HepG2 (cell line): ENCODE results near the gene ZFP62. TPM values are rescaled to one million over a fixed set of nuclear protein-coding genes. Genes with fewer than 3 reads are reported as not detected.

Experiments
- AFF4 ChIP-seq: sonication (generic); formaldehyde crosslinking; IDR thresholded peaks from 2 replicates; pipeline ENCODE4 v1.4.0; 2020; ENCODE audit warnings: missing genetic modification reagents
- ETV6 ChIP-seq: sonication (generic); formaldehyde crosslinking; conservative IDR thresholded peaks from 2 replicates; pipeline ENCODE4 v1.4.0; 2020; ENCODE audit warnings: missing genetic modification reagents
- FOXJ3 ChIP-seq: sonication (generic); formaldehyde crosslinking; IDR thresholded peaks from 2 replicates; pipeline ENCODE4 v1.4.0; 2020; ENCODE audit warnings: missing genetic modification reagents, mild to moderate bottlenecking, borderline replicate concordance
- MAZ ChIP-seq, 2 experiments: sonication (generic) in 1 of 2; formaldehyde crosslinking in 1 of 2; IDR thresholded peaks; 2 replicates each; pipeline versions ENCODE4 v1.5.0 to v1.6.1; 2012 to 2020; ENCODE audit warnings: low read depth in 2 of 2, mild to moderate bottlenecking in 2 of 2, borderline replicate concordance in 1 of 2, improper control_type of control experiment in 1 of 2, low read length in 1 of 2, missing genetic modification reagents in 1 of 2, moderate library complexity in 1 of 2
- MIXL1 ChIP-seq: IDR thresholded peaks from 2 replicates; pipeline ENCODE4 v1.6.1; 2016
- NFE2L2 ChIP-seq: fragments of 150-350 bp; IDR thresholded peaks from 2 replicates; pipeline ENCODE4 v1.6.1; 2014; ENCODE audit warnings: low read length
- NFIB ChIP-seq: sonication (generic); formaldehyde crosslinking; IDR thresholded peaks from 2 replicates; pipeline ENCODE4 v1.9.0; 2021; ENCODE audit warnings: missing genetic modification reagents, mild to moderate bottlenecking, borderline replicate concordance
- PAF1 ChIP-seq: IDR thresholded peaks from 2 replicates; pipeline ENCODE4 v1.6.1; 2016; ENCODE audit warnings: missing genetic modification reagents, missing compliant biosample characterization
- RFX1 ChIP-seq: fragments of 450-650 bp; IDR thresholded peaks from 2 replicates; pipeline ENCODE4 v1.6.1; 2017
- RXRB ChIP-seq: IDR thresholded peaks from 2 replicates; pipeline ENCODE4 v1.6.1; 2016; ENCODE audit warnings: borderline replicate concordance, missing genetic modification reagents, missing compliant biosample characterization
- SRY ChIP-seq: sonication (generic); formaldehyde crosslinking; IDR thresholded peaks from 2 replicates; pipeline ENCODE4 v1.8.0; 2022; ENCODE audit warnings: mild to moderate bottlenecking, missing genetic modification reagents
- TGIF2 ChIP-seq: IDR thresholded peaks from 2 replicates; pipeline ENCODE4 v1.6.1; 2016; ENCODE audit warnings: control low read depth, missing compliant biosample characterization
- ZHX2 ChIP-seq, 2 experiments: sonication (generic) in 1 of 2; formaldehyde crosslinking in 1 of 2; IDR thresholded peaks; 2 replicates each; pipeline versions ENCODE4 v1.6.1 to v1.9.0; 2014 to 2022; ENCODE audit warnings: antibody characterized with exemption in 1 of 2, borderline replicate concordance in 1 of 2, inconsistent platforms in 1 of 2, low read depth in 1 of 2, missing genetic modification reagents in 1 of 2
- ZNF230 ChIP-seq: sonication (generic); formaldehyde crosslinking; IDR thresholded peaks from 2 replicates; pipeline ENCODE4 v1.4.0; 2020; ENCODE audit warnings: mild to moderate bottlenecking, missing genetic modification reagents
- ZNF251 ChIP-seq: sonication (generic); formaldehyde crosslinking; IDR thresholded peaks from 2 replicates; pipeline ENCODE4 v1.9.0; 2021; ENCODE audit warnings: mild to moderate bottlenecking, missing genetic modification reagents
- ZNF446 ChIP-seq: sonication (generic); formaldehyde crosslinking; IDR thresholded peaks from 2 replicates; pipeline ENCODE4 v1.5.0; 2020; ENCODE audit warnings: mild to moderate bottlenecking, missing genetic modification reagents
- ZNF572 ChIP-seq: sonication (generic); formaldehyde crosslinking; IDR thresholded peaks from 2 replicates; pipeline ENCODE4 v1.5.1; 2020; ENCODE audit warnings: mild to moderate bottlenecking, missing genetic modification reagents
- ZNF784 ChIP-seq: sonication (generic); formaldehyde crosslinking; IDR thresholded peaks from 2 replicates; pipeline ENCODE4 v1.5.1; 2020; ENCODE audit warnings: missing genetic modification reagents, mild to moderate bottlenecking, borderline replicate concordance
- polyA plus RNA-seq, 8 experiments: library from polyadenylated mRNA; depleted of rRNA in 3 of 8; stranded (reverse) in 7 of 8; unstranded in 1 of 8; fragments of >200 nt; fragmentation: Illumina TruSeq in 4 of 8; extraction: Trizol in 4 of 8; gene quantifications; 2 replicates each; pipeline versions ENCODE4 v1.2.1 to v1.2.3, GENCODE V29; 2011 to 2016; ENCODE audit warnings: low read depth in 4 of 8, missing spikeins in 1 of 8, mixed read lengths in 1 of 8; ENCODE audit not compliant: insufficient read depth in 1 of 8
- total RNA-seq, 5 experiments: library from RNA; depleted of rRNA; stranded (reverse); fragments of >200 nt; fragmentation: Illumina TruSeq; extraction: Trizol; gene quantifications; 2 replicates each; pipeline ENCODE4 v1.2.3, GENCODE V29; 2016; ENCODE audit warnings: low read depth in 1 of 5

ZFP62 gene
- total and polyA plus RNA-seq, 2 of the 13 experiments (the other 11 are each of a cell fraction or from before 2014, with no cell fraction given), result 8.2 to 19.4 TPM

GRCh38 chr5:180802325-180803180 is 58.5 kb downstream of the ZFP62 start, which contains the start of gene MGAT1 (continued):
- TF ChIP-seq ZNF230 (CRISPR knock-in tag), result peak; percentile 87; the same call in 1 of the 2 replicates
- no peak for TF ChIP-seq AFF4 (CRISPR knock-in tag)
- 0 out of 2 replicates have a peak, but pooled peaks have one; percentile 25 for TF ChIP-seq ZHX2 (IDR thresholded peaks at IDR 0.05; ENCODE audit: low read depth)
- no peak; the same call in 1 of the 2 replicates for TF ChIP-seq ZHX2 (CRISPR knock-in tag; IDR thresholded peaks at IDR 0.05; ENCODE audit: borderline replicate concordance)
- TF ChIP-seq ZNF251 (CRISPR knock-in tag), result no peak
- TF ChIP-seq FOXJ3 (CRISPR knock-in tag), result no peak
- no peak for TF ChIP-seq ETV6 (CRISPR knock-in tag)
- TF ChIP-seq MIXL1 (CRISPR knock-in tag), result no peak
- TF ChIP-seq ZNF572, result no peak
- TF ChIP-seq ZNF446 (CRISPR knock-in tag), result no peak; the same call in 1 of the 2 replicates
- TF ChIP-seq ZNF784 (CRISPR knock-in tag), result peak; percentile 38; the same call in 1 of the 2 replicates
- peak; percentile 42; the same call in 1 of the 2 replicates for TF ChIP-seq TGIF2 (CRISPR knock-in tag)
- TF ChIP-seq NFE2L2, result no peak
- 0 out of 2 replicates have a peak, but pooled peaks have one; percentile 59 for TF ChIP-seq SRY (CRISPR knock-in tag)
- TF ChIP-seq NFIB (CRISPR knock-in tag), result no peak
- no peak for TF ChIP-seq RXRB (CRISPR knock-in tag)
- no peak for TF ChIP-seq PAF1 (CRISPR knock-in tag)
- no peak for TF ChIP-seq RFX1
- TF ChIP-seq MAZ (IDR thresholded peaks at IDR 0.05; ENCODE audit: borderline replicate concordance, low read depth, low read length), result no peak
- peak; percentile 69; the same call in 1 of the 2 replicates for TF ChIP-seq MAZ (CRISPR knock-in tag; IDR thresholded peaks at IDR 0.05; ENCODE audit: low read depth)
